Upper lobe of left lung (tissue), 4 donors: Measurements from ENCODE around the gene SFSWAP.

ENCODE experiments used
- CTCF ChIP-seq, 6 experiments: fragments of 450-650 bp in 4 of 6; fragments of 200-600 bp in 2 of 6; sonication (generic) in 2 of 6; IDR thresholded peaks; one replicate each; pipeline ENCODE4 v1.5.1; 2016 to 2019; ENCODE audit warnings: antibody characterized with exemption in 6 of 6
- EP300 ChIP-seq, 4 donors: sonication (generic); formaldehyde crosslinking; IDR thresholded peaks; one replicate each; pipeline ENCODE4 v1.5.1; 2017; ENCODE audit warnings: antibody characterized with exemption in 4 of 4, control low read depth in 2 of 4
- POLR2A ChIP-seq, 4 donors: fragments of 450-650 bp; IDR thresholded peaks; one replicate each; pipeline ENCODE4 v1.5.1; 2016 to 2017; ENCODE audit warnings: antibody characterized with exemption in 4 of 4, mild to moderate bottlenecking in 2 of 4

GRCh38 chr12:131698286-131698685, 12.6 kb upstream of the SFSWAP start:
- TF ChIP-seq EP300 (IDR thresholded peaks at IDR 0.05) (no peak), CTCF (IDR thresholded peaks at IDR 0.05) (no peak), POLR2A (IDR thresholded peaks at IDR 0.05) (no peak)
